ENCODE measurements around the gene CCNDBP1. TPM values are rescaled to one million over a fixed set of nuclear protein-coding genes. Genes with fewer than 3 reads are reported as not detected.
"Not testable (repeated sequence)": the region's sequence is repeated elsewhere in the genome, so short reads cannot be mapped to it uniquely, and the experiment has no call there.

Gene CCNDBP1
- total RNA-seq, 1 donor from 2014 or later: 71.0 TPM

DNA sequence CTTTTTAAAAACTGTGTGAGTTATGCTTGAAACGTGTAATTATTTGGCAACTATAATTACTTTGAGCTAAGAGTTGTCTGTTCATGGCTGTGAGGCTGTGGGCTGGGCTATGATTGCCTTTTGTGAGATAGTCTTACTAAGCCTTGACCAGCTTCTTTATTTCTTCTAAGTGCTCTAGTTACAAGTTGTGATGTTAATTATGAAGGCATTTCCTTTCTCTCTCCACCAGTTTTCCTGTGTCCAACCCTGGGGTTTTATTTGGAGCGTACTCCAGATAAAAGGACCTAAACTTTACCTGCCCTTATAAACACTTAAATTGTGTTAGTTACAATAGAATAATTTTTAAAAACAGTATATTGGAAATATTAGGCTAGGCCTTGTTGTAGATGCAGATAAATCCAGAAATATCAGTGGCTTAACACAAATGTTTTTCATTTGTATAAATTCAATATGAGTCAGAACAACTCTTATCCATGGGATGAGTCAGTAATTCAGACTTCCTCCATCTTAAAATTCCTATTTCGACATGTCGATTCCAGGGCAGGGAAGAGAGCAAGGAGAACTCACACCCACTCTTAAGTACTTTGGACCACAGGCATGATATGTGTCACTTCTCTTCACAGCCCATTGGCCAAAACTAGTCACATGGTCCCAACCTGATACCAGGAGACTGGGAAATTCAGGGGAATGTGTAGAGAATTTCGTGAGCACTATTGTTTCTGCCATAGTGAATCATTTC, 34.8 kb upstream of the CCNDBP1 start:
- H3K9me3 ChIP-seq: no peaks in the 10 kb centered on the region
- H3K4me3 ChIP-seq: no peak overlapping the region
- no peak for TF ChIP-seq CTCF (IDR thresholded peaks at IDR 0.05)
- no peak overlapping the region for H3K27ac ChIP-seq
- no peak for ATAC-seq
- DNase-seq: no peak
- intact Hi-C loops (cut with DNase I): no loop called here
- H3K36me3 ChIP-seq: peaks cover 95% of the 10 kb centered on the region
- no peaks in the 10 kb centered on the region for H3K4me1 ChIP-seq
- no peaks in the 10 kb centered on the region for H3K27me3 ChIP-seq (ENCODE audit: low read depth)

GRCh38 chr15:43151688-43152087, 33.5 kb upstream of the CCNDBP1 start:
- TF ChIP-seq CTCF (IDR thresholded peaks at IDR 0.05): no peak
- no peaks in the 10 kb centered on the region for H3K4me1 ChIP-seq
- H3K9me3 ChIP-seq: no peaks in the 10 kb centered on the region
- peaks cover 97% of the 10 kb centered on the region for H3K36me3 ChIP-seq
- no peaks in the 10 kb centered on the region for H3K27me3 ChIP-seq (ENCODE audit: low read depth)
- no peak overlapping the region for H3K27ac ChIP-seq
- no peak for ATAC-seq
- DNase-seq: no peak
- no peak overlapping the region for H3K4me3 ChIP-seq
- intact Hi-C loops (cut with DNase I): no loop called here

DNA sequence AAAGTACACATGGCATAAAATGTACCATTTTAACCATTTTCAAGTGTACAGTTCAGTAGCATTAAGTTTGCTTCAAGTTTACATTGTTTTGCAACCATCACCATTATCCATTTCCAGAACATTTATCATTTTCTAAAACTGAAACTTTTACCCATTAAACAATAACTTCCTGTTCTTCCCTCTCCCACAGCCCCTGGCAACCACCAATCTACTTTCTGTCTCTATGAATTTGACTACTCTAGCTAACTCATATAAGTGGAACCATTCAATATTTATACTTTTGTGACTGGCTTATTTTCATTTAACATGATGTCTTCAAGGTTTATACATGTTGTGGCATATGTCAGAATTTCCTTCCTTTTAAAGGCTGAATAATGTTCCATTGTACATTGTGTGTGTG, 31.9 kb upstream of the CCNDBP1 start:
- Histone ChIP-seq H3K9me3 (no peaks in the 10 kb centered on the region), H3K36me3 (peaks cover 92% of the 10 kb centered on the region), H3K27me3 (ENCODE audit: low read depth) (no peaks in the 10 kb centered on the region), H3K27ac (no peak overlapping the region), H3K4me3 (no peak overlapping the region), H3K4me1 (no peaks in the 10 kb centered on the region)
- intact Hi-C loops (cut with DNase I): no loop called here
- ATAC-seq: no peak
- no peak for TF ChIP-seq CTCF (IDR thresholded peaks at IDR 0.05)
- no peak for DNase-seq

GRCh38 chr15:43165801-43166325, 19.3 kb upstream of the CCNDBP1 start:
- DNase-seq (no peak), ATAC-seq (no peak)
- intact Hi-C loops (cut with DNase I): no loop called here
- H3K4me3 ChIP-seq: no peak overlapping the region
- H3K36me3 ChIP-seq: peaks cover 80% of the 10 kb centered on the region
- H3K27ac ChIP-seq: no peak overlapping the region
- TF ChIP-seq CTCF (IDR thresholded peaks at IDR 0.05): no peak
- H3K4me1 ChIP-seq: no peaks in the 10 kb centered on the region
- no peaks in the 10 kb centered on the region for H3K9me3 ChIP-seq
- no peaks in the 10 kb centered on the region for H3K27me3 ChIP-seq (ENCODE audit: low read depth)

DNA sequence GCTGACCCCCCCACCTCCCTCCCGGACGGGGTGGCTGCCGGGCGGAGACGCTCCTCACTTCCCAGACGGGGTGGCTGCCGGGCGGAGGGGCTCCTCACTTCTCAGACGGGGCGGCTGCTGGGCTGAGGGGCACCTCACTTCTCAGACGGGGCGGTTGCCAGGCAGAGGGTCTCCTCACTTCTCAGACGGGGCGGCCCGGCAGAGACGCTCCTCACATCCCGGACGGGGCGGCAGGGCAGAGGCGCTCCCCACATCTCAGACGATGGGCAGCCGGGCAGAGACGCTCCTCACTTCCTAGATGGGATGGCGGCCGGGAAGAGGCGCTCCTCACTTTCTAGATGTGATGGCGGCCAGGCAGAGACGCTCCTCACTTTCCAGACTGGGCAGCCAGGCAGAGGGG, 17.9 kb upstream of the CCNDBP1 start:
- intact Hi-C loops (cut with DNase I); ATAC-seq; DNase-seq; H3K4me1 ChIP-seq; H3K27ac ChIP-seq; H3K9me3 ChIP-seq; H3K27me3 ChIP-seq (ENCODE audit: low read depth); H3K4me3 ChIP-seq: not testable (repeated sequence)
- peaks cover 77% of the 10 kb centered on the region for H3K36me3 ChIP-seq
